Endothelial cell of umbilical vein (primary cell): Measurements from ENCODE around the gene ITM2C. TPM values are rescaled to one million over a fixed set of nuclear protein-coding genes. Genes with fewer than 3 reads are reported as not detected.

Source experiments
- BruUV-seq: library from RNA; stranded (reverse); fragments of 400-500 nt; replicated peaks from 2 replicates; lab custom pipeline; 2021; lab: Mats Ljungman, UMichigan
- CTCF ChIA-PET: fragments of 300-600, 350-600 bp; sonication (Branson Sonifier 250); formaldehyde crosslinking; loops from one replicate; lab custom pipeline; 2021; ENCODE audit warnings: antibody characterized with exemption, inconsistent platforms; lab: Charles Lee
- POLR2A ChIA-PET: fragments of 300-600, 350-600 bp; sonication (Branson Sonifier 250); formaldehyde crosslinking; loops from one replicate; lab custom pipeline; 2021; ENCODE audit warnings: antibody characterized with exemption, inconsistent platforms; lab: Charles Lee
- DNase-seq: peaks from one replicate; pipeline ENCODE4 v3.0.0-alpha.2; 2011; ENCODE audit warnings: low read depth, low spot score
- FAIRE-seq: peaks from 2 replicates; lab custom pipeline; 2011; peaks lifted over from hg19 to GRCh38; lab: Jason Lieb, UNC
- H2AFZ ChIP-seq: 2 replicates; pipeline ENCODE4 v1.6.0; 2012; ENCODE audit warnings: low read depth, low read length, control low read depth, inconsistent platforms
- H3K27ac ChIP-seq: 2 replicates; pipeline ENCODE4 v1.5.1; 2011; ENCODE audit warnings: low read depth, mild to moderate bottlenecking, control low read depth, low read length, moderate library complexity; ENCODE audit not compliant: insufficient read depth
- H3K27me3 ChIP-seq, 2 experiments: 2 replicates each; pipeline versions ENCODE4 v1.6.0 to v1.6.1; 2011; ENCODE audit warnings: low read length in 2 of 2, mixed read lengths in 1 of 2; ENCODE audit not compliant: control insufficient read depth in 2 of 2, insufficient read depth in 2 of 2
- H3K36me3 ChIP-seq, 2 experiments: 2 replicates in 1 of 2; 3 replicates in 1 of 2; pipeline ENCODE4 v1.5.1; 2011; ENCODE audit warnings: low read length in 2 of 2, mild to moderate bottlenecking in 1 of 2, moderate library complexity in 1 of 2; ENCODE audit not compliant: control insufficient read depth in 2 of 2, insufficient read depth in 2 of 2; ENCODE audit errors: extremely low read depth in 1 of 2
- H3K4me1 ChIP-seq: 3 replicates; pipeline ENCODE4 v1.5.1; 2011; ENCODE audit warnings: mild to moderate bottlenecking, low read length; ENCODE audit not compliant: control insufficient read depth, insufficient read depth; ENCODE audit errors: extremely low read depth
- H3K4me2 ChIP-seq: 2 replicates; pipeline ENCODE4 v1.6.1; 2011; ENCODE audit warnings: low read length, control low read depth, mixed read lengths; ENCODE audit not compliant: insufficient read depth
- H3K4me3 ChIP-seq, 3 experiments: fragments of 200-600 bp in 1 of 3; sonication (generic), shearing (Covaris generic) in 1 of 3; replicated peaks in 1 of 3; 2 replicates each; pipeline ENCODE4 v1.5.1; 2011 to 2016; ENCODE audit warnings: control low read depth in 3 of 3, low read length in 3 of 3, mild to moderate bottlenecking in 2 of 3, inconsistent platforms in 1 of 3, low read depth in 1 of 3, moderate library complexity in 1 of 3; ENCODE audit not compliant: insufficient read depth in 1 of 3
- H3K79me2 ChIP-seq: 2 replicates; pipeline ENCODE4 v1.6.0; 2012; ENCODE audit warnings: low read length, inconsistent platforms; ENCODE audit not compliant: control insufficient read depth, insufficient read depth
- H3K9ac ChIP-seq: replicated peaks from 2 replicates; pipeline ENCODE3; 2011; ENCODE audit warnings: low read length, control low read depth; ENCODE audit not compliant: insufficient read depth; ENCODE audit errors: extremely low read depth
- H3K9me1 ChIP-seq: replicated peaks from 3 replicates; pipeline ENCODE4 v1.6.0; 2011; ENCODE audit warnings: mild to moderate bottlenecking, low read length; ENCODE audit not compliant: control insufficient read depth, insufficient read depth; ENCODE audit errors: extremely low read depth
- H3K9me3 ChIP-seq: replicated peaks from 2 replicates; pipeline ENCODE4 v1.5.1; 2012; ENCODE audit warnings: low read length, inconsistent platforms; ENCODE audit not compliant: control insufficient read depth, insufficient read depth
- H4K20me1 ChIP-seq: replicated peaks from 2 replicates; pipeline ENCODE3; 2011; ENCODE audit warnings: mild to moderate bottlenecking, low read length; ENCODE audit not compliant: control insufficient read depth, insufficient read depth; ENCODE audit errors: extremely low read depth
- EZH2 ChIP-seq: IDR thresholded peaks from 2 replicates; pipeline ENCODE4 v1.6.1; 2012; ENCODE audit warnings: borderline replicate concordance, low read depth, mild to moderate bottlenecking, moderate library complexity, low read length, inconsistent platforms; ENCODE audit not compliant: severe bottlenecking
- FOS ChIP-seq: IDR thresholded peaks from 2 replicates; pipeline ENCODE4 v1.6.1; 2011; ENCODE audit warnings: mild to moderate bottlenecking, low read length, moderate library complexity, borderline replicate concordance; ENCODE audit not compliant: insufficient read depth
- GATA2 ChIP-seq: IDR thresholded peaks from 2 replicates; pipeline ENCODE4 v1.7.0; 2011; ENCODE audit warnings: low read depth, mild to moderate bottlenecking, moderate library complexity, mixed read lengths, low read length; ENCODE audit not compliant: insufficient read length, insufficient read depth
- JUN ChIP-seq: IDR thresholded peaks from 2 replicates; pipeline ENCODE4 v1.6.1; 2011; ENCODE audit warnings: borderline replicate concordance, low read depth; ENCODE audit not compliant: insufficient read length, insufficient read depth
- MYC ChIP-seq: IDR thresholded peaks from one replicate; pipeline ENCODE4 v1.6.1; 2011; ENCODE audit warnings: mild to moderate bottlenecking, low read depth, low read length
- POLR2A ChIP-seq: IDR thresholded peaks from 2 replicates; pipeline ENCODE4 v1.6.1; 2012; ENCODE audit warnings: low read depth, mild to moderate bottlenecking, control low read depth, low read length
- POLR2AphosphoS5 ChIP-seq: IDR thresholded peaks from 2 replicates; pipeline ENCODE4 v1.6.1; 2012; ENCODE audit warnings: low read depth, mild to moderate bottlenecking, control low read depth, low read length, moderate library complexity; ENCODE audit not compliant: insufficient read depth
- dilution Hi-C: fragments of 300-500 bp; cut with MboI; formaldehyde crosslinking; loops from one replicate; pipeline ENCODE4 v1.15.0; 2019; ENCODE audit warnings: low sequenced_read_pairs; ENCODE audit not compliant: extremely low pct_ligation_motif_present
- intact Hi-C: fragments of 100-400 bp; cut with micrococcal nuclease; formaldehyde crosslinking; loops from one replicate; pipeline ENCODE4 v1.10.0; 2022
- polyA plus RNA-seq, 4 experiments: library from polyadenylated mRNA; depleted of rRNA in 3 of 4; stranded (reverse) in 3 of 4; unstranded in 1 of 4; fragments of >200 nt; gene quantifications; 2 replicates each; pipeline versions ENCODE4 v1.2.1 to v1.2.3, GENCODE V29; 2011 to 2012; ENCODE audit warnings: missing spikeins in 1 of 4
- total RNA-seq: library from RNA; stranded (reverse); gene quantifications from 2 replicates; pipeline ENCODE4 v1.2.3, GENCODE V29; 2021
- TF ChIP-seq, protein P1 (sequence below), 2 donors: IDR thresholded peaks; 1 replicate in 1 of 2; 2 replicates in 1 of 2; pipeline ENCODE4 v1.5.1; 2011; ENCODE audit warnings: low read length in 2 of 2, mild to moderate bottlenecking in 2 of 2, moderate library complexity in 2 of 2, control low read depth in 1 of 2, inconsistent platforms in 1 of 2, low read depth in 1 of 2; ENCODE audit not compliant: insufficient read depth in 1 of 2; ENCODE audit errors: extremely low read depth in 1 of 2
- TF ChIP-seq, protein P2 (sequence below): IDR thresholded peaks from 2 replicates; pipeline ENCODE4 v1.6.1; 2011; ENCODE audit not compliant: insufficient read depth, insufficient read length

Gene ITM2C
- total and polyA plus RNA-seq, 2 donors (not counting 3 experiments of a cell fraction or from before 2014, with no cell fraction given) = 12.0 to 12.1 TPM

DNA sequence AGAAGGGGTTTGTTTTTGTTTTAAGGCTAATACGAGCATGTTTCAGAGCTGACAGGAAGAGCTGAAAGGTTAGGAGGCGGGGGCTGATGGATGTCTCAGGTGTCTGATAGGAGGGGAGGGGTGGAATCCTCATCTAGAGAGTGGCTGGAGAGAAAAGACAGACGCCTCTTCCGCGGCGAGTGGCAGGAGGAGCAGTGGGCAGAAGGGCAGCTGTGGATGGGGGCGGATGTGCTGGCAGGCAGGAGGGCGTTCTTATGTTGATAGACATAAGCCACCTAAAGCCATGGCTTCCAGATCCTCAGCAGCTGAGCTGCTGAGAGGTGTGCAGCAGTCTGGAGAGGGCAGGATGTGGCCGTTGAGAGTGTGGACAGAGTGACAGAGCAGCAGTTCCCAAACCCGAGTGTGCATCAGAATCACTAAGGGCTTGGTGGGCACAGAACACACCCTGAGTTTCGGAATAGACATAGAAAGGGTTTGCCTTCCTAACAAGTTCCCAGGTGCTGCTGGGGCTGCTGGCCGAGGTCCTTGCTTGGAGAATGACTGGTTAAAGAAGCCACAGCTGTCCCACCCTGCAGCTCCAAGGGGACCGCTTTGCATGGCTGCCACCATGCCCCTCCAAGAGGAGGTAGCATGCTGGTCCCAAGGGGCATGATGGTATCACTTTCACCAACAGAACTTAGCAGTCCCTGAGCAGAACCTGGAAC lies 3.0 kb upstream of the ITM2C start:
- intact Hi-C loops (no loop called here), dilution Hi-C loops (no loop called here)
- CTCF ChIA-PET = interaction anchor here (0.7 to 1.1 kb wide), 2 partner anchors 9 to 14 kb away, joined by 3 to 4 read pairs; no protein-coding TSS in a partner anchor
- H3K27me3 ChIP-seq = peaks cover 29 to 42% of the 10 kb centered on the region in 2 experiments
- H4K20me1 ChIP-seq = no peaks in the 10 kb centered on the region
- H3K4me1 ChIP-seq = peaks cover 4% of the 10 kb centered on the region
- no peak for TF ChIP-seq JUN
- no peak for TF ChIP-seq MYC
- TF ChIP-seq GATA2 = no peak
- TF ChIP-seq, protein P1, sequence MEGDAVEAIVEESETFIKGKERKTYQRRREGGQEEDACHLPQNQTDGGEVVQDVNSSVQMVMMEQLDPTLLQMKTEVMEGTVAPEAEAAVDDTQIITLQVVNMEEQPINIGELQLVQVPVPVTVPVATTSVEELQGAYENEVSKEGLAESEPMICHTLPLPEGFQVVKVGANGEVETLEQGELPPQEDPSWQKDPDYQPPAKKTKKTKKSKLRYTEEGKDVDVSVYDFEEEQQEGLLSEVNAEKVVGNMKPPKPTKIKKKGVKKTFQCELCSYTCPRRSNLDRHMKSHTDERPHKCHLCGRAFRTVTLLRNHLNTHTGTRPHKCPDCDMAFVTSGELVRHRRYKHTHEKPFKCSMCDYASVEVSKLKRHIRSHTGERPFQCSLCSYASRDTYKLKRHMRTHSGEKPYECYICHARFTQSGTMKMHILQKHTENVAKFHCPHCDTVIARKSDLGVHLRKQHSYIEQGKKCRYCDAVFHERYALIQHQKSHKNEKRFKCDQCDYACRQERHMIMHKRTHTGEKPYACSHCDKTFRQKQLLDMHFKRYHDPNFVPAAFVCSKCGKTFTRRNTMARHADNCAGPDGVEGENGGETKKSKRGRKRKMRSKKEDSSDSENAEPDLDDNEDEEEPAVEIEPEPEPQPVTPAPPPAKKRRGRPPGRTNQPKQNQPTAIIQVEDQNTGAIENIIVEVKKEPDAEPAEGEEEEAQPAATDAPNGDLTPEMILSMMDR (IDR thresholded peaks at IDR 0.05; ENCODE audit: extremely low read depth in 1 of 2, insufficient read depth in 1 of 2, low read depth in 1 of 2, low read length in 2 of 2) = no peak
- TF ChIP-seq, protein P2, sequence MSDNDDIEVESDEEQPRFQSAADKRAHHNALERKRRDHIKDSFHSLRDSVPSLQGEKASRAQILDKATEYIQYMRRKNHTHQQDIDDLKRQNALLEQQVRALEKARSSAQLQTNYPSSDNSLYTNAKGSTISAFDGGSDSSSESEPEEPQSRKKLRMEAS = no peak
- TF ChIP-seq POLR2A = no peak
- TF ChIP-seq POLR2AphosphoS5 = no peak
- no peak for TF ChIP-seq EZH2
- no peak for TF ChIP-seq FOS
- H3K9me3 ChIP-seq = no peaks in the 10 kb centered on the region
- H3K36me3 ChIP-seq = no peaks in the 10 kb centered on the region
- no peak overlapping the region for H3K9ac ChIP-seq
- POLR2A ChIA-PET = no interaction called here
- no peak overlapping the region for H3K27ac ChIP-seq
- H3K79me2 ChIP-seq = no peaks in the 10 kb centered on the region
- H2AFZ ChIP-seq = no peak overlapping the region
- H3K4me2 ChIP-seq = no peak overlapping the region
- no peak for DNase-seq
- FAIRE-seq = no peak
- no peaks in the 10 kb centered on the region for H3K9me1 ChIP-seq
- H3K4me3 ChIP-seq = no peak overlapping the region
- BruUV-seq = no TSS peak
